ENCODE results near the gene CPHXL. TPM values are rescaled to one million over a fixed set of nuclear protein-coding genes. Genes with fewer than 3 reads are reported as not detected.

The CPHXL gene
- total and polyA plus RNA-seq, 4 donors = not detected

- Histone ChIP-seq H3K4me3 (no peak overlapping the region), H3K4me1 (ENCODE audit: control insufficient read depth in 5 of 5, insufficient read depth in 5 of 5, low read length in 5 of 5) (no peaks in the 10 kb centered on the region), H3K9me3 (ENCODE audit: control insufficient read depth in 4 of 4, insufficient read depth in 3 of 4, low read length in 3 of 4) (no peaks in the 10 kb centered on the region), H3K27me3 (ENCODE audit: control insufficient read depth in 3 of 3, insufficient read depth in 3 of 3, low read length in 2 of 3) (no peaks in the 10 kb centered on the region), H3K36me3 (ENCODE audit: control insufficient read depth in 4 of 4, insufficient read depth in 4 of 4, low read length in 4 of 4) (no peaks in the 10 kb centered on the region), H3K9ac (ENCODE audit: insufficient read depth in 1 of 2, low read length in 2 of 2) (no peak overlapping the region), H3K27ac (ENCODE audit: low read depth in 1 of 2, low read length in 1 of 2) (no peak overlapping the region)
- DNase-seq (no peak), ATAC-seq (ENCODE audit: insufficient read depth, low FRiP score) (no peak)
- WGBS, 2 donors = 82 to 86% methylated on average over 6 of the region's 6 CpGs
- TF ChIP-seq CTCF (IDR thresholded peaks at IDR 0.05; ENCODE audit: control extremely low read depth, extremely low read depth) = no peak
Measured at GRCh38 chr16:75695708-75696107, 30.6 kb downstream of the CPHXL start.

- no peak for TF ChIP-seq CTCF (IDR thresholded peaks at IDR 0.05; ENCODE audit: control extremely low read depth, extremely low read depth)
- ATAC-seq (ENCODE audit: insufficient read depth, low FRiP score) = no peak
- DNase-seq = no peak
Measured at GRCh38 chr16:75687361-75687760, 38.9 kb downstream of the CPHXL start.

GRCh38 chr16:75682308-75682707 lies 44.0 kb downstream of the CPHXL start:
- H3K9me3 ChIP-seq (ENCODE audit: control insufficient read depth in 4 of 4, insufficient read depth in 3 of 4, low read length in 3 of 4) = no peaks in the 10 kb centered on the region
- H3K36me3 ChIP-seq (ENCODE audit: control insufficient read depth in 4 of 4, insufficient read depth in 4 of 4, low read length in 4 of 4) = no peaks in the 10 kb centered on the region
- peaks cover 0 to 6% (median 0%) of the 10 kb centered on the region in 5 donors for H3K4me1 ChIP-seq (ENCODE audit: control insufficient read depth in 5 of 5, insufficient read depth in 5 of 5, low read length in 5 of 5)
- H3K27me3 ChIP-seq (ENCODE audit: control insufficient read depth in 3 of 3, insufficient read depth in 3 of 3, low read length in 2 of 3) = no peaks in the 10 kb centered on the region
- no peak overlapping the region for H3K9ac ChIP-seq (ENCODE audit: insufficient read depth in 1 of 2, low read length in 2 of 2)
- no peak overlapping the region for H3K4me3 ChIP-seq
- no peak for TF ChIP-seq CTCF (IDR thresholded peaks at IDR 0.05; ENCODE audit: control extremely low read depth, extremely low read depth)
- 87 to 91% methylated on average over 14 of the region's 14 CpGs for WGBS, 2 donors
- no peak overlapping the region for H3K27ac ChIP-seq (ENCODE audit: low read depth in 1 of 2, low read length in 1 of 2)
- ATAC-seq (ENCODE audit: insufficient read depth, low FRiP score) (no peak), DNase-seq (no peak)

More at GRCh38 chr16:75687361-75687760, 38.9 kb downstream of the CPHXL start:
- no peaks in the 10 kb centered on the region for H3K4me1 ChIP-seq (ENCODE audit: control insufficient read depth in 5 of 5, insufficient read depth in 5 of 5, low read length in 5 of 5)
- no peaks in the 10 kb centered on the region for H3K9me3 ChIP-seq (ENCODE audit: control insufficient read depth in 4 of 4, insufficient read depth in 3 of 4, low read length in 3 of 4)
- H3K9ac ChIP-seq (ENCODE audit: insufficient read depth in 1 of 2, low read length in 2 of 2) = no peak overlapping the region
- no peaks in the 10 kb centered on the region for H3K27me3 ChIP-seq (ENCODE audit: control insufficient read depth in 3 of 3, insufficient read depth in 3 of 3, low read length in 2 of 3)
- H3K27ac ChIP-seq (ENCODE audit: low read depth in 1 of 2, low read length in 1 of 2) = no peak overlapping the region
- no peaks in the 10 kb centered on the region for H3K36me3 ChIP-seq (ENCODE audit: control insufficient read depth in 4 of 4, insufficient read depth in 4 of 4, low read length in 4 of 4)
- no peak overlapping the region for H3K4me3 ChIP-seq

- no peak for TF ChIP-seq CTCF (IDR thresholded peaks at IDR 0.05; ENCODE audit: control extremely low read depth, extremely low read depth)
- peaks cover 0 to 6% (median 0%) of the 10 kb centered on the region in 5 donors for H3K4me1 ChIP-seq (ENCODE audit: control insufficient read depth in 5 of 5, insufficient read depth in 5 of 5, low read length in 5 of 5)
- no peak overlapping the region for H3K27ac ChIP-seq (ENCODE audit: low read depth in 1 of 2, low read length in 1 of 2)
- no peak overlapping the region for H3K9ac ChIP-seq (ENCODE audit: insufficient read depth in 1 of 2, low read length in 2 of 2)
- no peak overlapping the region for H3K4me3 ChIP-seq
- ATAC-seq (ENCODE audit: insufficient read depth, low FRiP score) (no peak), DNase-seq (no peak)
- no peaks in the 10 kb centered on the region for H3K9me3 ChIP-seq (ENCODE audit: control insufficient read depth in 4 of 4, insufficient read depth in 3 of 4, low read length in 3 of 4)
- no peaks in the 10 kb centered on the region for H3K27me3 ChIP-seq (ENCODE audit: control insufficient read depth in 3 of 3, insufficient read depth in 3 of 3, low read length in 2 of 3)
- H3K36me3 ChIP-seq (ENCODE audit: control insufficient read depth in 4 of 4, insufficient read depth in 4 of 4, low read length in 4 of 4) = no peaks in the 10 kb centered on the region
- 78 to 84% methylated on average over 5 of the region's 5 CpGs for WGBS, 2 donors
Measured at GRCh38 chr16:75679366-75679765, 46.9 kb downstream of the CPHXL start.

All from lung (tissue), 12 donors.